GM12878 (cell line): ENCODE data around the gene ZNF232. TPM values are rescaled to one million over a fixed set of nuclear protein-coding genes. Genes with fewer than 3 reads are reported as not detected.

Experiments used
- ATAC-seq: fragments of 200-7000 bp; cut with Tn5 transposase; 3 replicates; pipeline ENCODE4 v1.9.1; 2020; ENCODE audit warnings: mild to moderate bottlenecking, moderate library complexity
- BruUV-seq: library from RNA; stranded (reverse); fragments of 400-500 nt; replicated peaks from 2 replicates; lab custom pipeline; 2021; lab: Mats Ljungman, UMichigan
- CTCF ChIA-PET: fragments of 300-600 bp; sonication (Branson Sonifier 250); formaldehyde crosslinking; extraction: SDS; loops from one replicate; lab custom pipeline; 2021; ENCODE audit warnings: inconsistent platforms; lab: Yijun Ruan, JAX
- POLR2A ChIA-PET: fragments of 350-600 bp; formaldehyde crosslinking; extraction: SDS; loops from one replicate; lab custom pipeline; 2021; ENCODE audit warnings: inconsistent platforms; lab: Charles Lee
- RAD21 ChIA-PET: fragments of 300-600 bp; sonication (Branson Sonifier 250); formaldehyde crosslinking; loops from one replicate; lab custom pipeline; 2023; ENCODE audit warnings: antibody characterized with exemption; ENCODE audit not compliant: unreplicated experiment; lab: Charles Lee
- SMC1A ChIA-PET: fragments of 300-600 bp; sonication (Branson Sonifier 250); formaldehyde crosslinking; loops from one replicate; lab custom pipeline; 2023; ENCODE audit not compliant: unreplicated experiment, uncharacterized antibody; lab: Charles Lee
- DNase-seq: peaks from one replicate; pipeline ENCODE4 v3.0.0-alpha.2; 2011; ENCODE audit warnings: low read depth, low spot score
- FAIRE-seq: peaks from 3 replicates; lab custom pipeline; 2011; peaks lifted over from hg19 to GRCh38; lab: Jason Lieb, UNC
- H2AFZ ChIP-seq: 2 replicates; pipeline ENCODE4 v1.6.0; 2011; ENCODE audit warnings: low read depth, low read length, control low read depth; ENCODE audit not compliant: control insufficient read depth
- H3K27ac ChIP-seq: 2 replicates; pipeline ENCODE4 v1.5.1; 2011; ENCODE audit warnings: control low read depth; ENCODE audit not compliant: control insufficient read depth, insufficient read depth
- H3K27me3 ChIP-seq, 2 experiments: replicated peaks in 1 of 2; 2 replicates each; pipeline versions ENCODE4 v1.6.0 to v1.6.1; 2011; ENCODE audit warnings: low read length in 1 of 2; ENCODE audit not compliant: control insufficient read depth in 2 of 2, insufficient read depth in 2 of 2
- H3K36me3 ChIP-seq, 2 experiments: 2 replicates each; pipeline ENCODE4 v1.5.1; 2011; ENCODE audit warnings: low read length in 1 of 2; ENCODE audit not compliant: control insufficient read depth in 2 of 2, insufficient read depth in 2 of 2
- H3K4me1 ChIP-seq: 2 replicates; pipeline ENCODE4 v1.6.1; 2011; ENCODE audit warnings: mild to moderate bottlenecking, low read length, moderate library complexity, mixed read lengths; ENCODE audit not compliant: control insufficient read depth, insufficient read depth
- H3K4me2 ChIP-seq: 2 replicates; pipeline ENCODE4 v1.6.0; 2011; ENCODE audit warnings: control low read depth; ENCODE audit not compliant: control insufficient read depth, insufficient read depth
- H3K4me3 ChIP-seq: fragments of 200-600 bp; sonication (generic); 2 replicates; pipeline ENCODE4 v1.5.1; 2016
- H3K79me2 ChIP-seq: 2 replicates; pipeline ENCODE4 v1.6.0; 2011; ENCODE audit warnings: low read length; ENCODE audit not compliant: control insufficient read depth, insufficient read depth
- H3K9ac ChIP-seq: 2 replicates; pipeline ENCODE4 v1.8.0; 2011; ENCODE audit warnings: low read length, control low read depth, mixed read lengths; ENCODE audit not compliant: control insufficient read depth, insufficient read depth
- H3K9me3 ChIP-seq: replicated peaks from 3 replicates; pipeline ENCODE4 v1.5.1; 2011; ENCODE audit warnings: mild to moderate bottlenecking, low read length; ENCODE audit not compliant: control insufficient read depth, insufficient read depth
- H4K20me1 ChIP-seq: 2 replicates; pipeline ENCODE4 v1.6.0; 2011; ENCODE audit not compliant: control insufficient read depth, insufficient read depth
- BRCA1 ChIP-seq: IDR thresholded peaks from 2 replicates; pipeline ENCODE4 v1.6.1; 2011; ENCODE audit warnings: low read depth, low read length, improper control_type of control experiment
- DPF2 ChIP-seq: fragments of 450-650 bp; IDR thresholded peaks from 2 replicates; pipeline ENCODE4 v1.6.1; 2017; ENCODE audit warnings: mild to moderate bottlenecking
- FOS ChIP-seq: IDR thresholded peaks from 3 replicates; pipeline ENCODE4 v1.6.1; 2011; ENCODE audit warnings: borderline replicate concordance; ENCODE audit not compliant: insufficient read length; ENCODE audit errors: extremely low read depth
- FOXK2 ChIP-seq: fragments of 450-650 bp; IDR thresholded peaks from 2 replicates; pipeline ENCODE4 v1.6.1; 2017; ENCODE audit warnings: mild to moderate bottlenecking, moderate library complexity
- HDAC2 ChIP-seq: fragments of 200-600 bp; sonication (generic); IDR thresholded peaks from 2 replicates; pipeline ENCODE4 v1.6.1; 2017
- IRF4 ChIP-seq: IDR thresholded peaks from 2 replicates; pipeline ENCODE4 v1.6.1; 2011; ENCODE audit warnings: low read depth, low read length
- MEF2A ChIP-seq: IDR thresholded peaks from 2 replicates; pipeline ENCODE4 v1.6.1; 2011; ENCODE audit warnings: low read depth, mild to moderate bottlenecking, low read length, moderate library complexity; ENCODE audit not compliant: insufficient read depth
- MYC ChIP-seq: IDR thresholded peaks from 2 replicates; pipeline ENCODE4 v1.6.1; 2011; ENCODE audit warnings: mild to moderate bottlenecking, low read length, moderate library complexity, inconsistent platforms; ENCODE audit not compliant: insufficient read depth, insufficient replicate concordance, insufficient read length, severe bottlenecking
- NR2C1 ChIP-seq: fragments of 450-650 bp; IDR thresholded peaks from 2 replicates; pipeline ENCODE4 v1.6.1; 2017; ENCODE audit warnings: antibody characterized with exemption, mild to moderate bottlenecking, moderate library complexity
- SIX5 ChIP-seq: IDR thresholded peaks from 2 replicates; pipeline ENCODE4 v1.6.1; 2011; ENCODE audit warnings: mild to moderate bottlenecking, low read depth, low read length, moderate library complexity; ENCODE audit not compliant: severe bottlenecking
- SP1 ChIP-seq: IDR thresholded peaks from one replicate; pipeline ENCODE4 v1.6.1; 2011; ENCODE audit warnings: low read depth, low read length
- SREBF2 ChIP-seq: IDR thresholded peaks from 2 replicates; pipeline ENCODE4 v1.6.1; 2012; ENCODE audit warnings: mild to moderate bottlenecking, low read length
- WRNIP1 ChIP-seq: IDR thresholded peaks from 2 replicates; pipeline ENCODE4 v1.6.1; 2011; ENCODE audit warnings: low read depth, low read length, improper control_type of control experiment, borderline replicate concordance
- YY1 ChIP-seq: IDR thresholded peaks from 2 replicates; pipeline ENCODE4 v1.6.1; 2011; ENCODE audit warnings: low read depth, mild to moderate bottlenecking, low read length
- ZNF24 ChIP-seq: fragments of 450-650 bp; IDR thresholded peaks from 2 replicates; pipeline ENCODE4 v1.6.1; 2017; ENCODE audit warnings: antibody characterized with exemption, mild to moderate bottlenecking
- ZNF622 ChIP-seq: fragments of 450-650 bp; IDR thresholded peaks from 2 replicates; pipeline ENCODE4 v1.6.1; 2017; ENCODE audit warnings: mild to moderate bottlenecking, inconsistent platforms
- WGBS: methylation state at CpG from one replicate; pipeline ENCODE4 v1.1.6; 2016; ENCODE audit warnings: low lambda C conversion rate; ENCODE audit not compliant: insufficient replicate concordance, insufficient coverage; ENCODE audit errors: missing lambda C conversion rate; 5-methylcytosine and 5-hydroxymethylcytosine counted together
- in situ Hi-C: fragments of 300-500 bp; cut with MboI; formaldehyde crosslinking; loops from 9 replicates; pipeline ENCODE4 v1.14.3; 2018; ENCODE audit warnings: mixed read lengths
- intact Hi-C: fragments of 100-400 bp; cut with micrococcal nuclease; formaldehyde crosslinking; loops from one replicate; pipeline ENCODE4 v1.14.2; 2022; ENCODE audit not compliant: unreplicated experiment
- polyA plus RNA-seq, 11 experiments: library from polyadenylated mRNA; depleted of rRNA in 4 of 11; unstranded in 6 of 11; stranded (reverse) in 5 of 11; fragments of >200 nt; fragmentation: Nextera tagmentation in 4 of 11; fragmentation: Illumina TruSeq in 1 of 11; extraction: Ambion mirVana in 4 of 11; extraction: Trizol in 1 of 11; gene quantifications; 1 replicate in 1 of 11; 2 replicates in 10 of 11; pipeline versions ENCODE4 v1.2.1 to v1.2.3, GENCODE V29; 2011 to 2016; ENCODE audit warnings: inconsistent platforms in 2 of 11, missing spikeins in 2 of 11, low read depth in 1 of 11
- total RNA-seq, 4 experiments: library from RNA; depleted of rRNA in 3 of 4; stranded (reverse); fragments of >200 nt in 3 of 4; fragmentation: Illumina TruSeq in 1 of 4; extraction: Trizol in 1 of 4; gene quantifications; 2 replicates each; pipeline versions ENCODE4 v1.2.1 to v1.2.3, GENCODE V29; 2013 to 2021
- TF ChIP-seq, protein P1 (sequence below): IDR thresholded peaks from 2 replicates; pipeline ENCODE4 v1.6.1; 2011; ENCODE audit warnings: low read depth, mild to moderate bottlenecking, low read length, moderate library complexity, borderline replicate concordance; ENCODE audit errors: extremely low read depth
- TF ChIP-seq, protein P2 (sequence below): fragments of 450-650 bp; IDR thresholded peaks from 2 replicates; pipeline ENCODE4 v1.6.1; 2017; ENCODE audit warnings: low read depth, mild to moderate bottlenecking, moderate library complexity

The ZNF232 gene
- total and polyA plus RNA-seq, 10 of the 15 experiments (the other 5 are each of a cell fraction or from before 2014, with no cell fraction given), result 10.1 to 15.7 (median 12.9) TPM

DNA sequence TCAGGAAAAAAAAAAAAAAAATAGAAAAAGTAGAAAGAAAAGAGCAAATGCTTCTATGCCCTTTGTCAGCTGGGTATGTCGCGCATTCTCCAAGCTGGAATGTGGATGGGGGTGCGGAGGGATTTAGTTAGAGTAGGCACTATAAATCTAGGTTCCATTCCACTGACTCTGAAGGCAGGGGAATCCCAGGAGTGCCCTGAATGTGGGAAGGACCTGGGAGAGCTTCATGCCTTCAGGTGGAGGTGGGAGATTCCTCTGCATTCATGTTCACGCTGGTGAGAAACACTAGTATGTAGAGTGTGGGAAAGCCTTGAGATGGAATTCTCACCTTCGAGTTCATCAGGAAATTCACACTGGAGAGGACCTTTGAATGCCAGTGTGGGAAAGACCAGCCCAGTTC is 12.4 kb downstream of the ZNF232 start (continued):
- no peak for TF ChIP-seq MYC
- TF ChIP-seq, all 136 proteins: peak for 0

DNA sequence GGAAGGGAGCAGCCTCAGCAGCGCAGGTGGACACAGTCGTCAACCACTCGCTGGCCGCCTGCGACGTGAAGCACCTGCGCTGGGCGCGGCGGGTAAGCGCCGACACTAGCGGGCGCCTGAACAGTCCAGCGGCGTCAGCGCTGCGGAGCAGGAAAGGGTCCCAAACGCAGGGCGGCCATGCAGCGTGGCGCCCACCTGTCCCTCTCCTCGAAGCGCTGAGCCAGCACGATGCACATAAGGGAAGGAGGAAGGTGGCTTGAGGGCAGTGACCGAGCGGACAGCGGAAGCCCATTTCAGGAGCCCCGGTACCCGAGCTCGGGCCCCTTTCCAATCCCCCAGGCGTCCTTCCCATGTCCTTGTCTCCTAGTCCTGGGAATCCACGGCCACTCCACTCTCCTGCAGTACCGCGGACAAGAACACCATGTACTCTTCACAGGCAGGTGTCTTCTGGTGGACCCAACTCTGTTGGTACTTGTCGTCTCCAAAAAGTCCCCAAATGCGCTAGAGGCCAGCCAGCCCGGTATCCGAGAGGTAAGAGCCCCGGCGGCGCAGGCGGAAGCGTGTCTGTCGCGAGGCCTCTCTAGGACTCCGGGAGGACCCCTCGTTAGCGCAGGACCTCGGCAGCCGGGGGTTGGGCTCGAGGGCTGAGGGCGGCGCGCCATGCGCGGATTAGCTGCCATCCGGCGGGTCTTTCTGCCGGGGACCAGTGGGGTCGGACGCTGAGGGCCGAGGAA is 14.4 kb downstream of the ZNF232 start:
- no peak for TF ChIP-seq MEF2A
- TF ChIP-seq, protein P1, sequence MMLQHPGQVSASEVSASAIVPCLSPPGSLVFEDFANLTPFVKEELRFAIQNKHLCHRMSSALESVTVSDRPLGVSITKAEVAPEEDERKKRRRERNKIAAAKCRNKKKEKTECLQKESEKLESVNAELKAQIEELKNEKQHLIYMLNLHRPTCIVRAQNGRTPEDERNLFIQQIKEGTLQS, result no peak
- no peak for TF ChIP-seq HDAC2
- no peak for TF ChIP-seq SP1
- TF ChIP-seq FOS, result no peak
- TF ChIP-seq NR2C1, result no peak
- TF ChIP-seq YY1, result no peak
- no peak for TF ChIP-seq ZNF24
- TF ChIP-seq SREBF2, result no peak
- TF ChIP-seq WRNIP1, result no peak
- TF ChIP-seq IRF4, result no peak
- no peak for TF ChIP-seq FOXK2
- TF ChIP-seq SIX5, result no peak
- TF ChIP-seq BRCA1, result no peak
- no peak for TF ChIP-seq ZNF622
- TF ChIP-seq, protein P2, sequence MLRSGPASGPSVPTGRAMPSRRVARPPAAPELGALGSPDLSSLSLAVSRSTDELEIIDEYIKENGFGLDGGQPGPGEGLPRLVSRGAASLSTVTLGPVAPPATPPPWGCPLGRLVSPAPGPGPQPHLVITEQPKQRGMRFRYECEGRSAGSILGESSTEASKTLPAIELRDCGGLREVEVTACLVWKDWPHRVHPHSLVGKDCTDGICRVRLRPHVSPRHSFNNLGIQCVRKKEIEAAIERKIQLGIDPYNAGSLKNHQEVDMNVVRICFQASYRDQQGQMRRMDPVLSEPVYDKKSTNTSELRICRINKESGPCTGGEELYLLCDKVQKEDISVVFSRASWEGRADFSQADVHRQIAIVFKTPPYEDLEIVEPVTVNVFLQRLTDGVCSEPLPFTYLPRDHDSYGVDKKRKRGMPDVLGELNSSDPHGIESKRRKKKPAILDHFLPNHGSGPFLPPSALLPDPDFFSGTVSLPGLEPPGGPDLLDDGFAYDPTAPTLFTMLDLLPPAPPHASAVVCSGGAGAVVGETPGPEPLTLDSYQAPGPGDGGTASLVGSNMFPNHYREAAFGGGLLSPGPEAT, result no peak
- no peak for TF ChIP-seq DPF2
- FAIRE-seq (no peak), DNase-seq (no peak), ATAC-seq (no peak)
- RAD21 ChIA-PET, result no interaction called here
- Histone ChIP-seq H3K9me3 (peaks cover 43% of the 10 kb centered on the region), H4K20me1 (no peaks in the 10 kb centered on the region), H3K27me3 (no peaks in the 10 kb centered on the region; a peak in 1 of 4 replicates), H3K79me2 (no peaks in the 10 kb centered on the region), H3K4me2 (no peak overlapping the region), H3K9ac (no peak overlapping the region), H3K27ac (no peak overlapping the region), H3K4me1 (no peaks in the 10 kb centered on the region), H3K36me3 (no peaks in the 10 kb centered on the region), H2AFZ (no peak overlapping the region), H3K4me3 (no peak overlapping the region)
- CTCF ChIA-PET, result no interaction called here
- POLR2A ChIA-PET, result interaction anchor here (0.6 kb wide), 1 partner anchor 80 kb away, joined by 3 read pairs; no protein-coding TSS in a partner anchor
- in situ Hi-C loops, result no loop called here
- SMC1A ChIA-PET, result no interaction called here
- no TSS peak for BruUV-seq
- WGBS, result 47% methylated on average over 51 of the region's 63 CpGs
- intact Hi-C loops, result no loop called here
